Activated naive CD4-positive, alpha-beta T cell treated with anti-CD3 and anti-CD28 coated beads, Interleukin-2, amount 50 U/mL, for 24 hours (primary cell): ENCODE results near the gene ELOA.
"Not testable (repeated sequence)": the region's sequence is repeated elsewhere in the genome, so short reads cannot be mapped to it uniquely, and the experiment has no call there.

Experiments
- H3K27ac Mint-ChIP-seq: one replicate; pipeline ENCODE4 v1.8.0; 2021; ENCODE audit warnings: mild to moderate bottlenecking, mixed read lengths
- H3K27me3 Mint-ChIP-seq: one replicate; pipeline ENCODE4 v1.8.0; 2021; ENCODE audit warnings: mixed read lengths
- H3K36me3 Mint-ChIP-seq: one replicate; pipeline ENCODE4 v1.8.0; 2021; ENCODE audit warnings: mixed read lengths
- H3K4me1 Mint-ChIP-seq: one replicate; pipeline ENCODE4 v1.8.0; 2021; ENCODE audit warnings: mixed read lengths
- H3K4me3 Mint-ChIP-seq: one replicate; pipeline ENCODE4 v1.8.0; 2021; ENCODE audit warnings: mild to moderate bottlenecking, mixed read lengths
- H3K9me3 Mint-ChIP-seq: one replicate; pipeline ENCODE4 v1.8.0; 2021; ENCODE audit warnings: mixed read lengths

The ELOA gene

GRCh38 chr1:23757812-23758211 is 14.5 kb downstream of the ELOA start:
- Mint-ChIP-seq H3K9me3 (no peaks in the 10 kb centered on the region), H3K27me3 (no peaks in the 10 kb centered on the region), H3K36me3 (peaks cover 12% of the 10 kb centered on the region), H3K4me1 (no peaks in the 10 kb centered on the region), H3K27ac (no peak overlapping the region), H3K4me3 (no peak overlapping the region)

GRCh38 chr1:23759277-23759676 is 16.0 kb downstream of the ELOA start:
- no peaks in the 10 kb centered on the region for H3K27me3 Mint-ChIP-seq
- H3K4me3 Mint-ChIP-seq: no peak overlapping the region
- no peaks in the 10 kb centered on the region for H3K9me3 Mint-ChIP-seq
- H3K4me1 Mint-ChIP-seq: no peaks in the 10 kb centered on the region
- no peak overlapping the region for H3K27ac Mint-ChIP-seq
- peaks cover 9% of the 10 kb centered on the region for H3K36me3 Mint-ChIP-seq

- Mint-ChIP-seq H3K4me3 (no peak overlapping the region), H3K9me3 (no peaks in the 10 kb centered on the region), H3K27me3 (no peaks in the 10 kb centered on the region), H3K27ac (no peak overlapping the region), H3K4me1 (no peaks in the 10 kb centered on the region), H3K36me3 (peaks cover 7% of the 10 kb centered on the region)
Measured at GRCh38 chr1:23763041-23763577, 19.8 kb downstream of the ELOA start.

DNA sequence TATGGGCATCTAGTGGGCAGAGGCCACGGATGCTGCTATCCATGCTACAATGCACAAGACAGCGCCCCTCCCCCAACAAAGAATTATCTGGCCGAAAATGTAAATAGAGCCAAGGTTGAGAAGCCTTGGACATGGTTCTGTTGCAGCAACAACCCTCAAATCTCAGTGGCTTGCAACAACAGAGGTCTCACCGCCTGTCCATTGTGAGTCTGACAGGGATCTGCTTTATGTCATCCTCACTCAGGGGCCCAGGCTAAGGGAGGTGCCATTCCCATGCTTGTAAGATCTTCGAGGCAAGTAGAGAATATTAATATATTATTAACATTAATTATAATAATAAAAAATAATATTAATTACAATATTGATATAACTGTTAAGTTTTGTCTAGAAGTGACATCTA is 25.5 kb downstream of the ELOA start:
- H3K9me3 Mint-ChIP-seq: no peaks in the 10 kb centered on the region
- H3K4me1 Mint-ChIP-seq: peaks cover 12% of the 10 kb centered on the region
- no peak overlapping the region for H3K4me3 Mint-ChIP-seq
- no peaks in the 10 kb centered on the region for H3K27me3 Mint-ChIP-seq
- no peaks in the 10 kb centered on the region for H3K36me3 Mint-ChIP-seq
- no peak overlapping the region for H3K27ac Mint-ChIP-seq

DNA sequence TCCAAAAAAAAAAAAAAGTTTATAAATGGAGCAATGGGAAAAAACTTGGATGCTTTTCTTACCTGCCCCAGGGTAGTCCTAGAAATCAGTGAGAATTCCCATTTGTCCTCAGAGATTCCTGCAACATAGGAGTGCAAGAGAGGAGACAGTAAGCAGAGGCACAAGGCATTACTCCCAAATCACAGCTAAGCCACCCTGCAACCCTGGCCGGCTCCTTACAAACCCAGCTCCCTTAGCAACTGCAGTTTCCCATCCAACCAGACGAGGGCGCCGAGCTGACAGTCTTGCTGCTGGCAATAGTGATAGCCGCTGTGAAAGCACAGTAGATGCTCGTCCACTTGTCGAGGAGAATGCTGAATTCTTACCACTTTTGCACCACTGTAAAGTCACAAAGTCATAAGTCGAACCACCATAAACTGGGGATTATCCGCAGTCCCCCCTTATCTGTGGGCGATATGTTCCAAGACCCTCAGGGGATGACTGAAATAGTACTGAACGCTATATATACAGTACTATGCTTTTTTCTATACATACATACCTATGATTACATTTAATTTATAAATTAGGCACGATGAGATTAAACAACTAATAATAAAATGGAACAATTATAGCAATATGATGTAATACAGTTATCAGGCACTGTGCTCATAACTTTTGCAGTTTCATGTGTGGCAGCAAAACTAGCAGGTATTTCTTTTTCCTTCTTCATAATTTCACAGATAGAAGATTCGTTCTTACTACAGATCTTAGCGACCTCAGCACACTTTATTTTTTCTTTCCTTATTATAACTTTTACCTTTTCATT is 29.0 kb downstream of the ELOA start:
- H3K4me3 Mint-ChIP-seq: no peak overlapping the region
- no peak overlapping the region for H3K27ac Mint-ChIP-seq
- H3K4me1 Mint-ChIP-seq: peaks cover 23% of the 10 kb centered on the region
- no peaks in the 10 kb centered on the region for H3K27me3 Mint-ChIP-seq
- no peaks in the 10 kb centered on the region for H3K36me3 Mint-ChIP-seq
- H3K9me3 Mint-ChIP-seq: no peaks in the 10 kb centered on the region

DNA sequence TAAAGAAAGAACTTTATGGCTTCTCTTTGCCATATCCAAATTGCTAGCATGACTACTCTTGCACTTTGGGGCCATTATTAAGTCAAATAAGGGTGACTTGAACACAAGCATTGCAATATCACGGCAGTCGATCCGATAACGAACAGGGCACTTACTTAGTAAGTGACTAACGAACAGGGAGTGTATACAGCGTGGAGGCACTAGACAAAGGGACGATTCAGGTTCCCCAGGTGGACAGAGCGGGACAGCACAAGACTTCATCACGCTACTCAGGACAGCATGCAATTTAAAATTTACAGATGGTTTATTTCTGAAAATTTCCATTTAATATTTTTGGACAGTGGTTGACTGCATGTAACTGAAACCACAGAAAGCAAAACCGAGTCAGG is 29.6 kb downstream of the ELOA start:
- Mint-ChIP-seq H3K9me3 (no peaks in the 10 kb centered on the region), H3K4me3 (no peak overlapping the region)

GRCh38 chr1:23774174-23774880 is 31.1 kb downstream of the ELOA start:
- H3K4me3 Mint-ChIP-seq: no peak overlapping the region
- H3K27me3 Mint-ChIP-seq: no peaks in the 10 kb centered on the region
- H3K27ac Mint-ChIP-seq: no peak overlapping the region
- peaks cover 26% of the 10 kb centered on the region for H3K4me1 Mint-ChIP-seq
- H3K9me3 Mint-ChIP-seq: no peaks in the 10 kb centered on the region
- no peaks in the 10 kb centered on the region for H3K36me3 Mint-ChIP-seq

More for the DNA sequence above, 29.6 kb downstream of the ELOA start:
- H3K27me3 Mint-ChIP-seq: no peaks in the 10 kb centered on the region
- H3K27ac Mint-ChIP-seq: no peak overlapping the region
- no peaks in the 10 kb centered on the region for H3K36me3 Mint-ChIP-seq
- H3K4me1 Mint-ChIP-seq: peaks cover 23% of the 10 kb centered on the region

- no peak overlapping the region for H3K27ac Mint-ChIP-seq
- H3K9me3 Mint-ChIP-seq: no peaks in the 10 kb centered on the region
- peaks cover 4% of the 10 kb centered on the region for H3K36me3 Mint-ChIP-seq
- H3K4me3 Mint-ChIP-seq: no peak overlapping the region
- peaks cover 38% of the 10 kb centered on the region for H3K4me1 Mint-ChIP-seq
- H3K27me3 Mint-ChIP-seq: no peaks in the 10 kb centered on the region
Measured at GRCh38 chr1:23776217-23776616, 32.9 kb downstream of the ELOA start.

DNA sequence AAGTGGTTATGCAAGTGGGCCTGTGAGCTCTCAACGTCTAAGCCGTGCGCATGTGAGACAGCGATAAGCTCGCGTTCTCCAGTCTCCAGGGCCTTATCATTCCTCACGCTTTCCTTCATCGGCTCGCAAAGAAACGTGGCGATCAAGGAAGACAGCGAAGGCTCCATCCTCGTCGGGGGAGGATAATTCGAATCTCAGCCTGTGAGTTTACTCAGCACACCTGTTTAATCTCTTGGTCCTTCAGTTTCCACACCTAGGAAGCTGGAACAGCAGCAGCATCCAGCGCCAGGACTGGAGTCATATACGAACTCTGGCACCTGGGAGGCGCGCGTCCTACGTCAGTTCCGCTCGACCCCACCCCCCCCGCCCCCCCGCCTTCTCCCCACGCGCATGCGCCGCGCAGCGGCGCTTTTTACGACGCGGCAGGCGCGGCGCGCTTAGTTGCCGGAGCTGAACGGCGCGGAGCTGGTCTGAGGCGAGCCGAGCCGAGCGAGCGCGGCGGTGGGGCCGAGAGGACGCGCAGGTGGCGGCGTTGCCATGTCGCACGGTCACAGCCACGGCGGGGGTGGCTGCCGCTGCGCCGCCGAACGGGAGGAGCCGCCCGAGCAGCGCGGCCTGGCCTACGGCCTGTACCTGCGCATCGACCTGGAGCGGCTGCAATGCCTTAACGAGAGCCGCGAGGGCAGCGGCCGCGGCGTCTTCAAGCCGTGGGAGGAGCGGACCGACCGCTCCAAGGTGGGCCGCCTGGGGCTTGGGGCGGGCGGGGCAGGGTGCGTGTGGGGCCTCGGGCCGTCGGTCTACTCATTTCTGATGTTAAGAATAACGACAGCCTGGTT is 34.9 kb downstream of the ELOA start, which contains the start of gene PITHD1:
PITHD1 (plus strand) TSS at position 440 of the 836 bp plus-strand sequence; CDS start at position 538, 98 bp downstream.
- Mint-ChIP-seq H3K36me3 (peaks cover 8% of the 10 kb centered on the region), H3K27ac (peak within 1 kb of the TSS; percentile 96), H3K4me3 (peak within 1 kb of the TSS; percentile 86), H3K27me3 (no peaks in the 10 kb centered on the region), H3K4me1 (peaks cover 36% of the 10 kb centered on the region), H3K9me3 (no peaks in the 10 kb centered on the region)

- H3K27ac Mint-ChIP-seq: peak overlapping the region; percentile 96
- peaks cover 8% of the 10 kb centered on the region for H3K36me3 Mint-ChIP-seq
- no peaks in the 10 kb centered on the region for H3K27me3 Mint-ChIP-seq
- peak overlapping the region; percentile 86 for H3K4me3 Mint-ChIP-seq
- peaks cover 29% of the 10 kb centered on the region for H3K4me1 Mint-ChIP-seq
- H3K9me3 Mint-ChIP-seq: no peaks in the 10 kb centered on the region
Measured at GRCh38 chr1:23779826-23780371, 36.6 kb downstream of the ELOA start.

GRCh38 chr1:23783141-23783540 is 39.9 kb downstream of the ELOA start:
- Mint-ChIP-seq H3K36me3 (peaks cover 20% of the 10 kb centered on the region), H3K4me1 (peaks cover 22% of the 10 kb centered on the region)
- not testable (repeated sequence) for H3K4me3 Mint-ChIP-seq, H3K9me3 Mint-ChIP-seq, H3K27me3 Mint-ChIP-seq, H3K27ac Mint-ChIP-seq

DNA sequence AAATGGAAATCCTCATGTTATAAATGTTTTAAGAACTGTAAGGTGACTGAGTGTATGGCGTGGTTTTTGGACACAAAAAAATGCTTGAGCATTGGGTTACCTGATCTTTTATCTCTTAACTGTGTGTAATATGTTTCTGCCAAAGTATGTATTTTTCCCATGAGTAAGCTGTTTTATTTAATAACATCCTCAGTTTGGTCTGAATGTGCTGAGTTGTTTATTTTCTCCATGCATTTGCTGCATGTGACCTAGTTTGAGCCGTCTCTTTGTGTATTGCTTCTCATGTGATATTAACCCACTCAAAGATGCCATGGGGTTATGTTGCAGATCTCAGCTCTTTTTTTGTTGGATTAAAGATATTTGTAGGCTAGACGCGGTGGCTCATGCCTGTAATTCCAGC is 41.6 kb downstream of the ELOA start:
- Mint-ChIP-seq H3K4me3 (no peak overlapping the region), H3K27ac (peak overlapping the region; percentile 15), H3K9me3 (no peaks in the 10 kb centered on the region), H3K36me3 (peaks cover 20% of the 10 kb centered on the region), H3K27me3 (no peaks in the 10 kb centered on the region), H3K4me1 (peaks cover 18% of the 10 kb centered on the region)

- Mint-ChIP-seq H3K36me3 (peaks cover 13% of the 10 kb centered on the region), H3K27ac (no peak overlapping the region), H3K4me1 (peaks cover 22% of the 10 kb centered on the region), H3K27me3 (no peaks in the 10 kb centered on the region), H3K4me3 (no peak overlapping the region), H3K9me3 (no peaks in the 10 kb centered on the region)
Measured at GRCh38 chr1:23787701-23788100, 44.4 kb downstream of the ELOA start.

- H3K4me3 Mint-ChIP-seq: peak overlapping the region; percentile 42
- H3K36me3 Mint-ChIP-seq: peaks cover 13% of the 10 kb centered on the region
- H3K4me1 Mint-ChIP-seq: peaks cover 22% of the 10 kb centered on the region
- H3K27me3 Mint-ChIP-seq: no peaks in the 10 kb centered on the region
- peak overlapping the region; percentile 43 for H3K27ac Mint-ChIP-seq
- no peaks in the 10 kb centered on the region for H3K9me3 Mint-ChIP-seq
Measured at GRCh38 chr1:23788695-23789094, 45.4 kb downstream of the ELOA start.
